ENCODE measurements around the gene NCOR2. TPM values are rescaled to one million over a fixed set of nuclear protein-coding genes. Genes with fewer than 3 reads are reported as not detected.

The NCOR2 gene
- total RNA-seq, result 100 to 1,000 TPM; 134 to 164 (median 146) TPM
- polyA plus RNA-seq, result 10 to 100 TPM; 44.1 to 62.2 (median 60.9) TPM
- long read RNA-seq, donor 1, partial matches to known transcripts, result 63 of 86 reads
- long read RNA-seq, donor 1, other reads (novel, unspliced or antisense), result 23 of 86 reads
- long read RNA-seq, donor 2, partial matches to known transcripts, result 100 of 157 reads
- long read RNA-seq, donor 2, other reads (novel, unspliced or antisense), result 57 of 157 reads

- 0 to 1% (median 1%) methylated on average over 33 to 88 of the region's 106 CpGs for WGBS, 3 donors
- Histone ChIP-seq H3K9me3 (no peaks in the 10 kb centered on the region), H3K4me3 (peak within 1 kb of the TSS; percentile 99), H3K27ac (peak within 1 kb of the TSS; percentile 96), H3K36me3 (ENCODE audit: insufficient read depth in 1 of 2, low read depth in 1 of 2) (no peaks in the 10 kb centered on the region), H3K4me1 (peaks cover 34% of the 10 kb centered on the region), H3K27me3 (ENCODE audit: insufficient read depth in 3 of 3, low read length in 2 of 3) (no peaks in the 10 kb centered on the region)
- intact Hi-C loops (cut with DNase I), result loop anchor here (2.0 to 5.0 kb wide), 6 partner anchors 50 to 200 kb away; no protein-coding TSS in a partner anchor
- DNase-seq (peak; percentile 51 to 71), ATAC-seq (peak; percentile 5 to 24 (median 16))
- TF ChIP-seq CTCF (IDR thresholded peaks at IDR 0.05), result no peak
Measured at GRCh38 chr12:124566997-124567672, at the start of gene NCOR2. Gene NCOR2, minus strand, starts transcription at chr12:124567612. Its CDS starts 72,361 bp downstream, at chr12:124495251.

GRCh38 chr12:124616394-124617221, 49.2 kb upstream of the NCOR2 start:
- Histone ChIP-seq H3K36me3 (ENCODE audit: insufficient read depth in 1 of 2, low read depth in 1 of 2) (no peaks in the 10 kb centered on the region), H3K9me3 (no peaks in the 10 kb centered on the region), H3K27ac (no peak overlapping the region), H3K27me3 (ENCODE audit: insufficient read depth in 3 of 3, low read length in 2 of 3) (no peaks in the 10 kb centered on the region), H3K4me3 (no peak overlapping the region), H3K4me1 (peaks cover 12% of the 10 kb centered on the region)
- no peak for ATAC-seq
- DNase-seq, result no peak
- intact Hi-C loops (cut with DNase I), result no loop called here
- 81 to 84% (median 83%) methylated on average over 20 of the region's 20 CpGs for WGBS, 3 donors
- no peak for TF ChIP-seq CTCF (IDR thresholded peaks at IDR 0.05)

GRCh38 chr12:124614512-124615292, 47.3 kb upstream of the NCOR2 start:
- H3K4me3 ChIP-seq, result no peak overlapping the region
- no peaks in the 10 kb centered on the region for H3K27me3 ChIP-seq (ENCODE audit: insufficient read depth in 3 of 3, low read length in 2 of 3)
- intact Hi-C loops (cut with DNase I), result no loop called here
- peak in 1 of 2 donors; percentile 19 for DNase-seq
- H3K4me1 ChIP-seq, result no peaks in the 10 kb centered on the region
- no peak for ATAC-seq
- no peak overlapping the region for H3K27ac ChIP-seq
- 91 to 95% (median 94%) methylated on average over 6 of the region's 6 CpGs for WGBS, 3 donors
- H3K36me3 ChIP-seq (ENCODE audit: insufficient read depth in 1 of 2, low read depth in 1 of 2), result no peaks in the 10 kb centered on the region
- H3K9me3 ChIP-seq, result no peaks in the 10 kb centered on the region
- no peak for TF ChIP-seq CTCF (IDR thresholded peaks at IDR 0.05)

- ATAC-seq, result no peak
- H3K4me3 ChIP-seq, result no peak overlapping the region
- H3K9me3 ChIP-seq, result no peaks in the 10 kb centered on the region
- WGBS, 3 donors, result 77 to 90% (median 84%) methylated on average over 3 of the region's 3 CpGs
- no peaks in the 10 kb centered on the region for H3K36me3 ChIP-seq (ENCODE audit: insufficient read depth in 1 of 2, low read depth in 1 of 2)
- intact Hi-C loops (cut with DNase I), result no loop called here
- H3K27ac ChIP-seq, result no peak overlapping the region
- H3K4me1 ChIP-seq, result no peaks in the 10 kb centered on the region
- DNase-seq, result no peak
- no peaks in the 10 kb centered on the region for H3K27me3 ChIP-seq (ENCODE audit: insufficient read depth in 3 of 3, low read length in 2 of 3)
- no peak for TF ChIP-seq CTCF (IDR thresholded peaks at IDR 0.05)
Measured at GRCh38 chr12:124613151-124613585, 45.8 kb upstream of the NCOR2 start.
